A549 (cell line): ENCODE data around the gene CAMSAP1. TPM values are rescaled to one million over a fixed set of nuclear protein-coding genes. Genes with fewer than 3 reads are reported as not detected.
A peak's percentile ranks its signal among the peaks of the same experiment; 100 is the strongest.

Source experiments
- ATAC-seq, 2 experiments: fragments of 200-7000 bp in 1 of 2; fragments of >200 bp in 1 of 2; cut with Nextera tagmentation in 1 of 2; cut with Tn5 transposase in 1 of 2; 3 replicates each; pipeline versions ENCODE4 v1.8.0 to v1.9.1; 2018 to 2020; ENCODE audit warnings: mild to moderate bottlenecking in 1 of 2, moderate library complexity in 1 of 2
- CTCF ChIA-PET: fragments of 300-600 bp; sonication (Branson Sonifier 250); formaldehyde crosslinking; extraction: SDS; loops from one replicate; lab custom pipeline; 2021; ENCODE audit warnings: antibody characterized with exemption, inconsistent platforms; lab: Yijun Ruan, JAX
- POLR2A ChIA-PET: fragments of 350-600 bp; formaldehyde crosslinking; extraction: SDS; loops from one replicate; lab custom pipeline; 2021; ENCODE audit warnings: antibody characterized with exemption, inconsistent platforms; lab: Yijun Ruan, JAX
- DNase-seq, 2 experiments: peaks; one replicate each; pipeline versions ENCODE4 v3.0.0 to v3.0.0-alpha.2; 2011 to 2016; ENCODE audit warnings: low read depth in 1 of 2, low spot score in 1 of 2
- FAIRE-seq: peaks from 2 replicates; lab custom pipeline; 2011; peaks lifted over from hg19 to GRCh38; lab: Jason Lieb, UNC
- H3K27ac ChIP-seq, 2 experiments: fragments of >200 bp; sonication (Bioruptor Twin); formaldehyde crosslinking; 3 replicates each; pipeline ENCODE4 v1.5.1; 2016 to 2017
- H3K4me1 ChIP-seq: fragments of >200 bp; sonication (Bioruptor Twin); formaldehyde crosslinking; 3 replicates; pipeline ENCODE4 v1.6.1; 2016
- H3K4me2 ChIP-seq: fragments of >200 bp; sonication (Bioruptor Twin); formaldehyde crosslinking; 3 replicates; pipeline ENCODE4 v1.6.1; 2016
- H3K4me3 ChIP-seq: fragments of >200 bp; sonication (Bioruptor Twin); formaldehyde crosslinking; 3 replicates; pipeline ENCODE4 v1.5.1; 2016
- H3K9me3 ChIP-seq: fragments of >200 bp; sonication (Bioruptor Twin); formaldehyde crosslinking; 3 replicates; pipeline ENCODE4 v1.6.1; 2016
- BHLHE40 ChIP-seq: IDR thresholded peaks from 2 replicates; pipeline ENCODE4 v1.6.1; 2012; ENCODE audit warnings: low read depth, low read length, inconsistent platforms
- CBX2 ChIP-seq: fragments of 200-600 bp; sonication (generic); IDR thresholded peaks from 2 replicates; pipeline ENCODE4 v1.6.1; 2016; ENCODE audit warnings: low read depth, mild to moderate bottlenecking, borderline replicate concordance
- CHD2 ChIP-seq: fragments of 150-350 bp; IDR thresholded peaks from 2 replicates; pipeline ENCODE4 v1.6.1; 2014; ENCODE audit warnings: low read length; ENCODE audit not compliant: partially characterized antibody
- EHMT2 ChIP-seq: fragments of 200-600 bp; sonication (generic); IDR thresholded peaks from 2 replicates; pipeline ENCODE4 v1.6.1; 2016; ENCODE audit warnings: antibody characterized with exemption, low read depth, mild to moderate bottlenecking, moderate library complexity
- ELK1 ChIP-seq: fragments of 150-350 bp; IDR thresholded peaks from 2 replicates; pipeline ENCODE4 v1.6.1; 2014; ENCODE audit warnings: low read depth, mild to moderate bottlenecking, low read length
- ESRRA ChIP-seq: fragments of 150-350 bp; IDR thresholded peaks from 2 replicates; pipeline ENCODE4 v1.6.1; 2014; ENCODE audit warnings: mild to moderate bottlenecking, low read length, borderline replicate concordance
- GATA3 ChIP-seq: IDR thresholded peaks from 2 replicates; pipeline ENCODE4 v1.6.1; 2012; ENCODE audit warnings: borderline replicate concordance
- HDAC2 ChIP-seq: fragments of 200-600 bp; sonication (generic); IDR thresholded peaks from 2 replicates; pipeline ENCODE4 v1.6.1; 2016
- HES2 ChIP-seq: fragments of >200 bp; sonication (Bioruptor Twin); formaldehyde crosslinking; IDR thresholded peaks from 2 replicates; pipeline ENCODE4 v1.6.1; 2016
- HOXB13 ChIP-seq: fragments of 250-450 bp; sonication (Bioruptor Pico); IDR thresholded peaks from 2 replicates; pipeline ENCODE4 v1.5.0; 2020; ENCODE audit warnings: low read depth, mild to moderate bottlenecking, moderate library complexity
- JUN ChIP-seq, 2 experiments: fragments of >200 bp; sonication (Bioruptor Twin); formaldehyde crosslinking; IDR thresholded peaks; 2 replicates in 1 of 2; 3 replicates in 1 of 2; pipeline ENCODE4 v1.6.1; 2016 to 2017
- JUNB ChIP-seq: fragments of >200 bp; sonication (Bioruptor Twin); formaldehyde crosslinking; IDR thresholded peaks from 2 replicates; pipeline ENCODE4 v1.6.1; 2016
- MYC ChIP-seq: IDR thresholded peaks from 2 replicates; pipeline ENCODE4 v1.6.1; 2012; ENCODE audit warnings: mild to moderate bottlenecking, inconsistent platforms, low read length, improper control_type of control experiment, borderline replicate concordance
- NPAS2 ChIP-seq: fragments of 250-450 bp; sonication (Bioruptor Pico); IDR thresholded peaks from 2 replicates; pipeline ENCODE4 v1.8.0; 2022; ENCODE audit warnings: mild to moderate bottlenecking, moderate library complexity, borderline replicate concordance
- RAD21 ChIP-seq, 2 experiments: fragments of >200 bp in 1 of 2; sonication (Bioruptor Twin) in 1 of 2; formaldehyde crosslinking in 1 of 2; IDR thresholded peaks in 1 of 2; conservative IDR thresholded peaks in 1 of 2; 2 replicates in 1 of 2; 3 replicates in 1 of 2; pipeline ENCODE4 v1.6.1; 2012 to 2018; ENCODE audit warnings: inconsistent platforms in 1 of 2
- SMC3 ChIP-seq: fragments of >200 bp; sonication (Bioruptor Twin); formaldehyde crosslinking; IDR thresholded peaks from 3 replicates; pipeline ENCODE4 v1.6.1; 2018; ENCODE audit warnings: inconsistent platforms
- SREBF2 ChIP-seq: fragments of 450-650 bp; IDR thresholded peaks from 2 replicates; pipeline ENCODE4 v1.6.1; 2014; ENCODE audit warnings: mild to moderate bottlenecking, moderate library complexity
- ZC3H11A ChIP-seq: fragments of 450-650 bp; IDR thresholded peaks from 2 replicates; pipeline ENCODE4 v1.6.1; 2014; ENCODE audit warnings: antibody characterized with exemption, mild to moderate bottlenecking
- ZFP36 ChIP-seq: fragments of 450-650 bp; IDR thresholded peaks from 2 replicates; pipeline ENCODE4 v1.6.1; 2014; ENCODE audit warnings: borderline replicate concordance; ENCODE audit not compliant: partially characterized antibody
- WGBS: methylation state at CpG from one replicate; pipeline ENCODE4 v1.1.6; 2017; ENCODE audit errors: missing lambda C conversion rate; 5-methylcytosine and 5-hydroxymethylcytosine counted together
- polyA plus RNA-seq, 4 experiments: library from polyadenylated mRNA; depleted of rRNA in 3 of 4; stranded (reverse); fragments of >200 nt; fragmentation: RNase III in 1 of 4; extraction: RNeasy Plus Mini Kit Qiagen cat#74134 plus additional on column Dnase treatment in 1 of 4; gene quantifications; 2 replicates in 3 of 4; 3 replicates in 1 of 4; pipeline ENCODE4 v1.2.3, GENCODE V29; 2011 to 2017
- TF ChIP-seq, protein P1 (sequence below): fragments of 450-650 bp; IDR thresholded peaks from 2 replicates; pipeline ENCODE4 v1.6.1; 2014; ENCODE audit warnings: antibody characterized with exemption
- TF ChIP-seq, protein P2 (sequence below): IDR thresholded peaks from 2 replicates; pipeline ENCODE4 v1.6.1; 2012
- TF ChIP-seq, protein P3 (sequence below): IDR thresholded peaks from 2 replicates; pipeline ENCODE4 v1.6.1; 2012

Gene CAMSAP1
- polyA plus RNA-seq, 2 of the 4 experiments (the other 2 are of a cell fraction), result 8.6 to 15.0 TPM

GRCh38 chr9:135770771-135771170 is 136.6 kb downstream of the CAMSAP1 start:
- ATAC-seq (no peak), DNase-seq (no peak), FAIRE-seq (no peak)
- no peak for TF ChIP-seq HDAC2
- no peak for TF ChIP-seq SMC3
- TF ChIP-seq ESRRA, result no peak
- no peak for TF ChIP-seq JUNB
- TF ChIP-seq, protein P1, sequence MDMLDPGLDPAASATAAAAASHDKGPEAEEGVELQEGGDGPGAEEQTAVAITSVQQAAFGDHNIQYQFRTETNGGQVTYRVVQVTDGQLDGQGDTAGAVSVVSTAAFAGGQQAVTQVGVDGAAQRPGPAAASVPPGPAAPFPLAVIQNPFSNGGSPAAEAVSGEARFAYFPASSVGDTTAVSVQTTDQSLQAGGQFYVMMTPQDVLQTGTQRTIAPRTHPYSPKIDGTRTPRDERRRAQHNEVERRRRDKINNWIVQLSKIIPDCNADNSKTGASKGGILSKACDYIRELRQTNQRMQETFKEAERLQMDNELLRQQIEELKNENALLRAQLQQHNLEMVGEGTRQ, result no peak
- TF ChIP-seq ZC3H11A, result no peak
- TF ChIP-seq HOXB13 (CRISPR knock-in tag), result no peak
- TF ChIP-seq CBX2, result no peak
- no peak for TF ChIP-seq JUN (IDR thresholded peaks at IDR 0.05)
- no peak for TF ChIP-seq RAD21 (conservative IDR thresholded peaks at IDR 0.05 in 1 of 2, IDR thresholded peaks at IDR 0.05 in 1 of 2)
- WGBS, result 71% methylated on average over 24 of the region's 26 CpGs
- Histone ChIP-seq H3K4me1 (no peaks in the 10 kb centered on the region), H3K27ac (no peak overlapping the region), H3K9me3 (peaks cover 8% of the 10 kb centered on the region), H3K4me2 (no peak overlapping the region), H3K4me3 (no peak overlapping the region)
- POLR2A ChIA-PET, result no interaction called here
- CTCF ChIA-PET, result no interaction called here

GRCh38 chr9:135770203-135770535 is 137.2 kb downstream of the CAMSAP1 start:
- WGBS, result 14% methylated on average over 4 of the region's 19 CpGs
- POLR2A ChIA-PET, result no interaction called here
- TF ChIP-seq ESRRA (no peak), HES2 (no peak), ZFP36 (no peak), BHLHE40 (no peak), ELK1 (no peak), EHMT2 (no peak), CHD2 (no peak), NPAS2 (CRISPR knock-in tag) (no peak), SREBF2 (no peak), MYC (no peak), GATA3 (no peak)
- TF ChIP-seq, protein P2, sequence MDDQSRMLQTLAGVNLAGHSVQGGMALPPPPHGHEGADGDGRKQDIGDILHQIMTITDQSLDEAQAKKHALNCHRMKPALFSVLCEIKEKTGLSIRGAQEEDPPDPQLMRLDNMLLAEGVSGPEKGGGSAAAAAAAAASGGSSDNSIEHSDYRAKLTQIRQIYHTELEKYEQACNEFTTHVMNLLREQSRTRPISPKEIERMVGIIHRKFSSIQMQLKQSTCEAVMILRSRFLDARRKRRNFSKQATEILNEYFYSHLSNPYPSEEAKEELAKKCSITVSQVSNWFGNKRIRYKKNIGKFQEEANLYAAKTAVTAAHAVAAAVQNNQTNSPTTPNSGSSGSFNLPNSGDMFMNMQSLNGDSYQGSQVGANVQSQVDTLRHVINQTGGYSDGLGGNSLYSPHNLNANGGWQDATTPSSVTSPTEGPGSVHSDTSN, result no peak
- TF ChIP-seq, protein P3, sequence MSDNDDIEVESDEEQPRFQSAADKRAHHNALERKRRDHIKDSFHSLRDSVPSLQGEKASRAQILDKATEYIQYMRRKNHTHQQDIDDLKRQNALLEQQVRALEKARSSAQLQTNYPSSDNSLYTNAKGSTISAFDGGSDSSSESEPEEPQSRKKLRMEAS, result no peak
- no peak for DNase-seq
- CTCF ChIA-PET, result no interaction called here
- no peak overlapping the region for H3K4me3 ChIP-seq
- peaks cover 12% of the 10 kb centered on the region for H3K9me3 ChIP-seq
- no peak for FAIRE-seq
- H3K4me1 ChIP-seq, result no peaks in the 10 kb centered on the region
- no peak overlapping the region for H3K27ac ChIP-seq
- ATAC-seq, result peak in 1 of 2 experiments; percentile 18; a peak in 3 of 6 replicates
- peak overlapping the region; percentile 21; the same call in 1 of the 3 replicates for H3K4me2 ChIP-seq
